HUES6 (cell line): ENCODE results near the gene ALS2.
"Not testable (repeated sequence)": the region's sequence is repeated elsewhere in the genome, so short reads cannot be mapped to it uniquely, and the experiment has no call there.

Experiments used
- H3K27ac ChIP-seq: 2 replicates; pipeline ENCODE4 v1.7.0; 2013; ENCODE audit warnings: low read depth, mild to moderate bottlenecking, low read length, inconsistent platforms
- H3K27me3 ChIP-seq: 2 replicates; pipeline ENCODE4 v1.6.1; 2013; ENCODE audit warnings: low read length; ENCODE audit not compliant: control insufficient read depth, insufficient read depth
- H3K36me3 ChIP-seq: 2 replicates; pipeline ENCODE4 v1.6.1; 2013; ENCODE audit warnings: low read length; ENCODE audit not compliant: control insufficient read depth, insufficient read depth
- H3K4me1 ChIP-seq: 2 replicates; pipeline ENCODE4 v1.6.1; 2013; ENCODE audit warnings: low read length; ENCODE audit not compliant: control insufficient read depth, insufficient read depth
- H3K4me3 ChIP-seq: 2 replicates; pipeline ENCODE4 v1.5.1; 2013; ENCODE audit warnings: low read depth, low read length
- H3K9ac ChIP-seq: one replicate; pipeline ENCODE4 v1.6.1; 2013; ENCODE audit warnings: mild to moderate bottlenecking, low read length
- H3K9me3 ChIP-seq: 2 replicates; pipeline ENCODE4 v1.6.1; 2013; ENCODE audit warnings: low read depth, low read length; ENCODE audit not compliant: control insufficient read depth, insufficient read depth

Gene ALS2

DNA sequence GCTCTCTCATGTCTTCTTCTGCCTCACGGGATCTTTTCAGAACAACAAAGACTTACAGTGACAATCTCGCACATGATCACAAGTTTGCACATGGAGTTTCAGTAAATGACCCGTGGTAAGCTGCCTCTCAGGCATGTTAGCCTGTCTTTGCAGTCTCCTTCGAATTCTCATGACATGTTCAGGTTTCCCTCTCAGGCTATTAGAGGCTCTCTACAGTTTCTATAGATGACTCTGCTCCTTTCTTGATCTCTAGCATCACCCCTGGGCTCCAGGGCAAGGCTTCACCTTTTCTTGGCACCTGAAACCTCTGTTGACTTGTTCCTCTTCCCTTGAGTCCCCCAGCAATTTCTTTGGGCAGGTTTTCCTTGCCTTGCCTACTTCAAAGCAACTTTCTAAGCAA, 105.3 kb downstream of the ALS2 start:
- Histone ChIP-seq H3K4me3 (no peak overlapping the region), H3K4me1 (peaks cover 14% of the 10 kb centered on the region; the same call in 1 of the 2 replicates), H3K9ac (no peak overlapping the region), H3K27me3 (no peaks in the 10 kb centered on the region), H3K36me3 (no peaks in the 10 kb centered on the region), H3K9me3 (no peaks in the 10 kb centered on the region), H3K27ac (no peak overlapping the region)

DNA sequence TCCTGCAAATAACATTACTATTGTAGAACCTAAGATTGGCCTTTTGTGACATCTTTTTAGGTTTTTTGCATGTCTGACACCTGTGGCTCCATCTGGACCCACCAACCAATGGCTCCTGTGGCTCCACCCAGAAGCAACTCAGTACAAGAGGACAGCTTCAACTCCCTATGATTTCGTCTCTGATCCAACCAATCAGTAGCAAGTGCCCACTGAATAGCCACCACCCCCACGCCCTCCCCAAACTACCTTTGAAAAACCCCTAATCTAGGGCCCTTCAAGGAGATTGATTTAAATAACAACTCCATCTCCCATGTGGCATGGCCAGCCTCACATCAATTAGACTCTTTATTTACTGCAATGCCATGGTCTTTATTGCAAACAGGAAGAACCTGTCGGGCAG, 105.9 kb downstream of the ALS2 start:
- H3K36me3 ChIP-seq, result no peaks in the 10 kb centered on the region
- no peaks in the 10 kb centered on the region for H3K27me3 ChIP-seq
- no peak overlapping the region for H3K4me3 ChIP-seq
- H3K9me3 ChIP-seq, result no peaks in the 10 kb centered on the region
- H3K4me1 ChIP-seq, result peaks cover 14% of the 10 kb centered on the region; the same call in 1 of the 2 replicates
- H3K9ac ChIP-seq, result no peak overlapping the region
- H3K27ac ChIP-seq, result no peak overlapping the region

DNA sequence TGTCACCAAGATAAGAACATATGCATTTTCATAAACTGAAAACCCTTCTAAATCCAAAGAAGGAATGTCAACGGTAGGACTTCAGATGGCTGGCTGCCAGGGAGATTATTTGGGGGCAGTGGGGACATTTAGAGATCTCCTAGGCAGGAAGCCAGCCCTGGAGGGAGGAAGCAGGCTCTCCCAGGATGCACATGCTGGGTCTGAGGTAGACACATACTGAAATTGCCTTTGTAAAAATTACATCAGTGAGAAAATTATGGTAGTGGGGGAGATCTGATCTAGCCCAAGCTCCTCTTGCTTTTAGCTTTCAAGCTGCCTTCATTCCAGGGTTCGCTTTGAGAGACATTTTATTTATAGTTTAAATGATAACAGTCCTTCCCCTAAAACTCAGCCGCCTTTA, 106.4 kb downstream of the ALS2 start:
- Histone ChIP-seq H3K4me3 (no peak overlapping the region), H3K9me3 (no peaks in the 10 kb centered on the region), H3K27me3 (no peaks in the 10 kb centered on the region), H3K27ac (no peak overlapping the region), H3K4me1 (peaks cover 14% of the 10 kb centered on the region; the same call in 1 of the 2 replicates), H3K36me3 (no peaks in the 10 kb centered on the region), H3K9ac (no peak overlapping the region)

DNA sequence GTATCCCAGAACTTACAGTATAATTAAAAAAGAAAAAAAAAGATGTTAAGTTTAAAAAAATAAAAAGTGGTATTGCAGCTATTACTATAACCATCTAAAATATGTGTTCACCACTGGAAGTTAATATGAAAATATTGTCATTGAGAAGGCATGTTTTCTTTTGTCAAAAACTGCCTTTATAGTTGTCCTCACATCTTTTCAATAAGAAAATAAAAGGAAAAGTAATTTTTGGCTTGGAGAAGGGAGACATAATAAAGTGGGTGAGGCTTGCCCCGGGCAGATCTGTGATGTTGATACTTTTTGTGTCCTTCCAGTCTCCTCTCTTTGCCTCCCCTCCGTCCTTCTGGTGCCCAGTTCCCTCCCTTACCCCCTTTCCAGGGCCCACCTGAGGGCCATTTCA, 107.2 kb downstream of the ALS2 start:
- Histone ChIP-seq H3K27me3 (no peaks in the 10 kb centered on the region), H3K36me3 (no peaks in the 10 kb centered on the region), H3K9ac (no peak overlapping the region), H3K4me3 (no peak overlapping the region), H3K27ac (no peak overlapping the region), H3K9me3 (no peaks in the 10 kb centered on the region), H3K4me1 (peaks cover 11% of the 10 kb centered on the region; the same call in 1 of the 2 replicates)

DNA sequence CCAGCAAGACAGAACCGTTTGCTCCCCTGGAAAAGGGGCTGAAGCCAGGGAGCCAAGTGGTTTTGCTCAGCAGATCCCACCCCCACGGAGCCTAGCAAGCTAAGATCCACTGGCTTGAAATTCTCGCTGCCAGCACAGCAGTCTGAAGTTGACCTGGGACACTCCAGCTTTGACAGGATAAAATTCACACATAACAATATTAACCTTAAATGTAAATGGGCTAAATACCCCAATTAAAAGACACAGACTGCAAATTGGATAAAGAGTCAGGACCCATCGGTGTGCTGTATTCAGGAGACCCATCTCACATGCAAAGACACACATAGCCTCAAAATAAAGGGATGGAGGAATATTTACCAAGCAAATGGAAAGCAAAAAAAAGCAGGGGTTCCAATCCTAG, 109.5 kb downstream of the ALS2 start:
- not testable (repeated sequence) for H3K4me3 ChIP-seq, H3K27me3 ChIP-seq, H3K27ac ChIP-seq, H3K9me3 ChIP-seq, H3K36me3 ChIP-seq, H3K4me1 ChIP-seq, H3K9ac ChIP-seq

DNA sequence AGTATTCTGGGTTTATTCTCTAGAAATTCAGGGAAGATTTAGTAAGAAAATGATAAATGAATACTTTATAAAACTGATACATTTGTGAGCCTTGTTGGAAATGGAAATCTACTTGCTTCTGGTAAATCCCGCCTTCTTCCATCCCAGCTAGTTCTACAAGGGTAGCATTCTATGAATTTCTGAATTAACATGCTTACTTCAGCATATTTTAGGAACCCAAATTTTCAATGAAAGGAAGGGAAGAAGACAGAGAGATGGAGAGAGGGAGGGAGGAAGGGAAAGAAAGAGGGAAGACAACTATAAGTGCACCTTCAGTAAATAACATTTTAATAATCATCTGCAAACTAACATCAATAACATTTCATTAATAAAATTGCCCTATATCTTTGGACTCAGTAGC, 110.9 kb downstream of the ALS2 start:
- Histone ChIP-seq H3K36me3 (no peaks in the 10 kb centered on the region), H3K4me1 (0 out of 2 replicates have a peak, but pooled peaks cover 3% of the 10 kb centered on the region), H3K27ac (no peak overlapping the region), H3K9ac (no peak overlapping the region), H3K9me3 (no peaks in the 10 kb centered on the region), H3K27me3 (no peaks in the 10 kb centered on the region), H3K4me3 (no peak overlapping the region)

DNA sequence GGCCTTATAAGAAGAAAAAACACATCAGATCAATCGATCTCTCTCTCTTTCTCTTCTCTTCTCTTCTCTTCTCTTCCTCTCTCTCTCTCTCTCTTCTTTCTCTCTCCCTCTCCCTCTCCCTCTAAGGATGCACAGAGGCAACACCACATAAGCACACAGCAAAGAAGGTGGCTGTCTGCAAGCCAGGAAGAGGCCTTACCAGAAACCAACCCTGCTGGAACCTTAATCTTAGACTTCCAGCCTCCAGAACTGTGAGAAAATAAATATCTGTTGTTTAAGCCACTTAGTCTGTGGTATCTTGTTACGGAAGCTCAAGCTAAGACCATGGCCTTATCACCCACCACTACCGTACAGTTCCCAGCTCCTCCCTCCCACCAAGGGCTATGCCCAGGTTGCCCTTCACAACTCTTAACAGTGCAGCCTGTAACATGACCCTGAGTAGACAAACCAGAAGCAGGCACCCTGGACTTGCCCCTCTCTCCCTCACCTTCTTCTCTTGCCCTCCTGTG, 112.3 kb downstream of the ALS2 start:
- no peak overlapping the region for H3K27ac ChIP-seq
- no peak overlapping the region for H3K9ac ChIP-seq
- no peaks in the 10 kb centered on the region for H3K36me3 ChIP-seq
- no peaks in the 10 kb centered on the region for H3K9me3 ChIP-seq
- no peaks in the 10 kb centered on the region for H3K4me1 ChIP-seq
- H3K27me3 ChIP-seq, result no peaks in the 10 kb centered on the region
- H3K4me3 ChIP-seq, result no peak overlapping the region

DNA sequence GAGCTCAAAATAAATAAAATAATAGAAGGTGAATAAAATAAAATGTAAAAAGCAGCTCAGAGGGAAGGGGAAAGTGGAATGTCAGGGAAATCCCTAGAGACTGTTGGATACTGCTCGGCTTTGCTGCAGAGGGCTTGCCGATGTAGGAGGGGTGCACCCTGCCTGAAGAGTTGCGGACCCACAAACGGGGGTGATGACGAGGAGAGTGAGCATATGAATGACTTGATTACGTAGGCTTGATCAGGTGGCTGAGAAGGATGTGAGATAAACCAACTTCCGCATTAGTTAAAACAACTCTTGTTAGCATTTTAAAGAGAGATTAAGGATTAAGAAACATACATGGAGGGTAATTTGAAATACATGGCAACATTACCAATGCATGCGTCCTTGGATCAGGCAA, 116.4 kb downstream of the ALS2 start:
- Histone ChIP-seq H3K36me3 (no peaks in the 10 kb centered on the region), H3K27me3 (no peaks in the 10 kb centered on the region), H3K4me1 (0 out of 2 replicates have a peak, but pooled peaks cover 2% of the 10 kb centered on the region), H3K9ac (no peak overlapping the region), H3K27ac (no peak overlapping the region), H3K9me3 (no peaks in the 10 kb centered on the region), H3K4me3 (no peak overlapping the region)

DNA sequence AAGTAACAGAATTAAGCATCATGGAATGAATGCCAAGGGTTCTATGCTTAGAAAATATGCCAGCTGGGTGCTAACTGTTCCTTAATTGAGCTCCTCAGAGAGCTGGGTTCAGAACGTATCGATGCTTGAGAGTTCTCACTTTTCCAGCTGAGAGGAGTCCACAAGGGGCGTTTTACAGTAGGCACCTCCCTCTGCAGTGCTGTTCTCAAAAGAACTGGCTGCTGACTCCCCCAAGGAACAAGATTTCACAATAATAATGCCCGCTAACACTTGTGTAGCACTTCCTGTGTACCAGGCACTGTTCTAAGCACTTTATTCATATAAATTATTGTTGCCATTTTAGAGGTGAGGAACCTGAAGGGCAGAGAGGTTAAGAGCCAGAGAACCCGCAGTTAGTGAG, 119.4 kb downstream of the ALS2 start:
- H3K27ac ChIP-seq, result no peak overlapping the region
- H3K36me3 ChIP-seq, result no peaks in the 10 kb centered on the region
- no peaks in the 10 kb centered on the region for H3K27me3 ChIP-seq
- peaks cover 7% of the 10 kb centered on the region; the same call in 1 of the 2 replicates for H3K4me1 ChIP-seq
- no peak overlapping the region for H3K4me3 ChIP-seq
- H3K9me3 ChIP-seq, result no peaks in the 10 kb centered on the region
- no peak overlapping the region for H3K9ac ChIP-seq

DNA sequence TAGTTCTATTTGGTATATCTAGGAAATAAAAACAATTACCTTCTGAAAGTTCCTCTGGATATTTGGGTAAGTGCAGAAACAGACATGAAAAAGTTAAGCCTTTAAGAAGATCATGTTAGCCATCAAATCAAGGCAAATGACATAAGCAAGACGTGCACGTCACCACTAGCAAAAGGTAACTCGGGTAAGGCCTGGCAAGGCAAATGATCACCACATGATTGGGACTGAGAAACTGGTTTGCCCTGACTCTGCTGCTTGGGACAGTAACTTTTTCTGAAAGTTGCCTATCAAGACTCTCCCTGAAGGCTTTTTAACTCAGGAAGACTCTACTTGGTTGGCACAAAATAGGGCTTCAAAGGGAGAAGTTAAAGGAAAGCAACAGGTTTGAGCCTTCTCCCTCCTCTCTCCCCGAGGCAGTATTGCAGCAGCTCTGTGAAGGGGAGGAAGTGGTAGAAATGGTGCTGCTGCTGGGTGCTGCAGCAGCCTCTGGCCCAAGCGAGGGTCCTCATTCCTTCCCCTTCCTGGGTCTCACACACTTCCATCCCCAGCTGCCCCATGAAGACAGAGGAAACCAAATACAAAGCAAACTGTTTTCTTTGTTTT, 120.3 kb downstream of the ALS2 start:
- no peaks in the 10 kb centered on the region for H3K9me3 ChIP-seq
- no peak overlapping the region for H3K9ac ChIP-seq
- H3K4me1 ChIP-seq, result peaks cover 7% of the 10 kb centered on the region; the same call in 1 of the 2 replicates
- no peak overlapping the region for H3K27ac ChIP-seq
- H3K27me3 ChIP-seq, result no peaks in the 10 kb centered on the region
- H3K4me3 ChIP-seq, result no peak overlapping the region
- H3K36me3 ChIP-seq, result no peaks in the 10 kb centered on the region

DNA sequence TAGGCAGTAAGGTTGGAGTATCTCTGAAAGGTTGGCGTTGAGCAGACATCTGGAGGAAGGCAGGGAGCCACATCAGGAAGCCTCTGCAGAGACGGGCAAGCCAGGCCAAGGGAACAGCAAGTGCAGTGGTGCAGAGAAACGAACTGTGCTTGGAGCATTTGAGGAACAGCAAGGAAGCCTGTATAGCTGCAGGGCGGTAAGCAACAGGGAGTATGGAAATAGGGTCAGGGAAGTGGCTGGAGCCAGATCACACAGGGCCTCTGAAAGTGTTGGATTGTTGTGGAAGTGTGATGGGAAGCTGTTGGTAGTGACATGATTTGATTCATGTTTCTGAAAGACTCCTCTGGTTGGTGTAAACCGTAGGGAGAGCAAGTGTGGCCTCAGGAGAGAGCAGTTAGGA, 124.0 kb downstream of the ALS2 start:
- Histone ChIP-seq H3K9me3 (no peaks in the 10 kb centered on the region), H3K27me3 (no peaks in the 10 kb centered on the region), H3K36me3 (no peaks in the 10 kb centered on the region), H3K27ac (no peak overlapping the region), H3K9ac (no peak overlapping the region), H3K4me3 (no peak overlapping the region), H3K4me1 (peaks cover 7% of the 10 kb centered on the region; the same call in 1 of the 2 replicates)
